DOHH2 (cell line): ENCODE results near the gene NLRP13.

Source experiments
- H3F3A ChIP-seq: fragments of 200-600 bp; sonication (generic), shearing (Covaris generic); 2 replicates; pipeline ENCODE4 v1.6.0; 2016; ENCODE audit warnings: antibody characterized with exemption, mild to moderate bottlenecking; ENCODE audit not compliant: control insufficient read depth, insufficient read depth
- H3K27ac ChIP-seq: fragments of 200-600 bp; sonication (generic); 2 replicates; pipeline ENCODE4 v1.5.1; 2014; ENCODE audit warnings: low read depth, mild to moderate bottlenecking, low read length, moderate library complexity
- H3K27me3 ChIP-seq: fragments of 200-600 bp; sonication (generic); 2 replicates; pipeline ENCODE4 v1.6.1; 2014; ENCODE audit warnings: mild to moderate bottlenecking, low read length, mixed read lengths; ENCODE audit not compliant: control insufficient read depth
- H3K36me3 ChIP-seq: fragments of 200-600 bp; sonication (generic); 2 replicates; pipeline ENCODE4 v1.6.1; 2014; ENCODE audit warnings: mild to moderate bottlenecking, low read length, moderate library complexity, mixed read lengths; ENCODE audit not compliant: control insufficient read depth
- H3K4me1 ChIP-seq: fragments of 200-600 bp; sonication (generic); 2 replicates; pipeline ENCODE4 v1.6.1; 2014; ENCODE audit warnings: mild to moderate bottlenecking, low read length, mixed read lengths; ENCODE audit not compliant: control insufficient read depth
- H3K4me2 ChIP-seq: fragments of 200-600 bp; sonication (generic); 2 replicates; pipeline ENCODE4 v1.6.0; 2014; ENCODE audit warnings: mild to moderate bottlenecking, low read length, moderate library complexity
- H3K4me3 ChIP-seq: fragments of 200-600 bp; sonication (generic); 2 replicates; pipeline ENCODE4 v1.5.1; 2014; ENCODE audit warnings: mild to moderate bottlenecking, low read length, mixed read lengths
- H3K79me2 ChIP-seq: fragments of 200-600 bp; sonication (generic); 2 replicates; pipeline ENCODE4 v1.6.1; 2014; ENCODE audit warnings: mild to moderate bottlenecking, low read length, mixed read lengths; ENCODE audit not compliant: control insufficient read depth
- H3K9me2 ChIP-seq: fragments of 200-600 bp; sonication (generic); replicated peaks from 2 replicates; pipeline ENCODE4 v1.6.1; 2014; ENCODE audit warnings: mild to moderate bottlenecking, low read length, mixed read lengths; ENCODE audit not compliant: control insufficient read depth
- H3K9me3 ChIP-seq: fragments of 200-600 bp; sonication (generic); 2 replicates; pipeline ENCODE4 v1.6.1; 2014; ENCODE audit warnings: antibody characterized with exemption, low read length, mixed read lengths; ENCODE audit not compliant: control insufficient read depth, insufficient read depth
- H4K20me1 ChIP-seq: fragments of 200-600 bp; sonication (generic); 2 replicates; pipeline ENCODE4 v1.6.0; 2014; ENCODE audit warnings: low read depth, mild to moderate bottlenecking, antibody characterized with exemption, low read length, moderate library complexity; ENCODE audit not compliant: control insufficient read depth, insufficient read depth
- CTCF ChIP-seq: fragments of 200-600 bp; sonication (generic); IDR thresholded peaks from one replicate; pipeline ENCODE4 v1.5.1; 2014; ENCODE audit warnings: antibody characterized with exemption, mild to moderate bottlenecking, low read depth, low read length; ENCODE audit not compliant: poor library complexity, severe bottlenecking
- EZH2phosphoT487 ChIP-seq: fragments of 200-600 bp; sonication (generic); IDR thresholded peaks from 2 replicates; pipeline ENCODE4 v1.6.1; 2017; ENCODE audit warnings: borderline replicate concordance, mild to moderate bottlenecking, antibody characterized with exemption, low read length, moderate library complexity, mixed read lengths

The NLRP13 gene

GRCh38 chr19:55857974-55858373, 74.2 kb downstream of the NLRP13 start:
- H3K9me3 ChIP-seq: 0 out of 2 replicates have a peak, but pooled peaks cover 3% of the 10 kb centered on the region
- H4K20me1 ChIP-seq: no peaks in the 10 kb centered on the region
- peak overlapping the region; percentile 80 for H3K4me3 ChIP-seq
- H3K36me3 ChIP-seq: peaks cover 23% of the 10 kb centered on the region
- H3K4me2 ChIP-seq: peak overlapping the region; percentile 87
- peaks cover 12% of the 10 kb centered on the region for H3K27me3 ChIP-seq
- TF ChIP-seq CTCF (no peak), EZH2phosphoT487 (no peak)
- H3K4me1 ChIP-seq: peaks cover 82% of the 10 kb centered on the region
- peaks cover 47% of the 10 kb centered on the region for H3K79me2 ChIP-seq
- peak overlapping the region; percentile 85 for H3K27ac ChIP-seq
- H3F3A ChIP-seq: peaks cover 24% of the 10 kb centered on the region
- no peaks in the 10 kb centered on the region for H3K9me2 ChIP-seq

GRCh38 chr19:55857149-55857548, 75.0 kb downstream of the NLRP13 start:
- Histone ChIP-seq H3K4me3 (peak overlapping the region; percentile 80), H3K79me2 (peaks cover 44% of the 10 kb centered on the region), H3K4me1 (peaks cover 87% of the 10 kb centered on the region), H3K4me2 (peak overlapping the region; percentile 87), H3K9me2 (no peaks in the 10 kb centered on the region), H3K9me3 (0 out of 2 replicates have a peak, but pooled peaks cover 3% of the 10 kb centered on the region), H3K27me3 (peaks cover 12% of the 10 kb centered on the region), H3K36me3 (peaks cover 19% of the 10 kb centered on the region), H4K20me1 (no peaks in the 10 kb centered on the region), H3K27ac (peak overlapping the region; percentile 85), H3F3A (peaks cover 26% of the 10 kb centered on the region)
- TF ChIP-seq EZH2phosphoT487: no peak
- no peak for TF ChIP-seq CTCF

GRCh38 chr19:55855160-55855559, 77.0 kb downstream of the NLRP13 start:
- peaks cover 31% of the 10 kb centered on the region for H3F3A ChIP-seq
- peak overlapping the region; percentile 85 for H3K27ac ChIP-seq
- H3K36me3 ChIP-seq: peaks cover 9% of the 10 kb centered on the region
- no peaks in the 10 kb centered on the region for H3K9me2 ChIP-seq
- TF ChIP-seq EZH2phosphoT487: no peak
- no peak for TF ChIP-seq CTCF
- H3K4me2 ChIP-seq: peak overlapping the region; percentile 60
- H3K9me3 ChIP-seq: 0 out of 2 replicates have a peak, but pooled peaks cover 3% of the 10 kb centered on the region
- peaks cover 25% of the 10 kb centered on the region for H3K79me2 ChIP-seq
- H3K4me3 ChIP-seq: peak overlapping the region; percentile 40
- H4K20me1 ChIP-seq: no peaks in the 10 kb centered on the region
- peaks cover 73% of the 10 kb centered on the region for H3K4me1 ChIP-seq
- peaks cover 12% of the 10 kb centered on the region for H3K27me3 ChIP-seq
